Neural cell (in vitro differentiated cells): Measurements from ENCODE around the gene RAB1B. TPM values are rescaled to one million over a fixed set of nuclear protein-coding genes. Genes with fewer than 3 reads are reported as not detected.
"Not testable (repeated sequence)": the region's sequence is repeated elsewhere in the genome, so short reads cannot be mapped to it uniquely, and the experiment has no call there.

Source experiments
- H2AFZ ChIP-seq: fragments of 200-600, 300-800 bp; sonication (generic), shearing (Covaris generic); 2 replicates; pipeline ENCODE4 v1.6.0; 2014; ENCODE audit warnings: low read depth, mild to moderate bottlenecking, antibody characterized with exemption, low read length, moderate library complexity
- H3F3A ChIP-seq: fragments of 200-600 bp; shearing (Covaris generic); 2 replicates; pipeline ENCODE4 v1.6.1; 2016; ENCODE audit warnings: mild to moderate bottlenecking, moderate library complexity, mixed read lengths, antibody characterized with exemption, low read length; ENCODE audit not compliant: insufficient read depth, poor library complexity, severe bottlenecking
- H3K27ac ChIP-seq: fragments of 200-600, 300-800 bp; sonication (generic), shearing (Covaris generic); 2 replicates; pipeline ENCODE4 v1.5.1; 2014; ENCODE audit warnings: mild to moderate bottlenecking, low read length, moderate library complexity
- H3K27me3 ChIP-seq: fragments of 300-800, 200-600 bp; sonication (generic), shearing (Covaris generic); 2 replicates; pipeline ENCODE4 v1.6.0; 2014; ENCODE audit warnings: mild to moderate bottlenecking, low read depth, low read length, moderate library complexity; ENCODE audit not compliant: insufficient read depth
- H3K36me3 ChIP-seq: fragments of 300-800, 200-600 bp; sonication (generic), shearing (Covaris generic); 2 replicates; pipeline ENCODE4 v1.5.1; 2014; ENCODE audit warnings: mild to moderate bottlenecking, antibody characterized with exemption, low read length, moderate library complexity; ENCODE audit not compliant: insufficient read depth
- H3K4me2 ChIP-seq: fragments of 300-800, 200-600 bp; sonication (generic), shearing (Covaris generic); 2 replicates; pipeline ENCODE4 v1.6.0; 2014; ENCODE audit warnings: mild to moderate bottlenecking, low read length
- H3K4me3 ChIP-seq: fragments of 300-800, 200-600 bp; sonication (generic), shearing (Covaris generic); 2 replicates; pipeline ENCODE4 v1.5.1; 2014; ENCODE audit warnings: mild to moderate bottlenecking, low read length, moderate library complexity
- H3K79me2 ChIP-seq: fragments of 200-600 bp; shearing (Covaris generic); replicated peaks from 2 replicates; pipeline ENCODE4 v1.6.0; 2014; ENCODE audit warnings: mild to moderate bottlenecking, low read length, moderate library complexity; ENCODE audit not compliant: insufficient read depth
- H3K9ac ChIP-seq: fragments of 300-800, 200-600 bp; sonication (generic), shearing (Covaris generic); 2 replicates; pipeline ENCODE4 v1.6.1; 2016; ENCODE audit warnings: mild to moderate bottlenecking, low read length, mixed read lengths
- H3K9me2 ChIP-seq: fragments of 200-600 bp; shearing (Covaris generic); 2 replicates; pipeline ENCODE4 v1.6.1; 2016; ENCODE audit warnings: mild to moderate bottlenecking, low read length, mixed read lengths; ENCODE audit not compliant: insufficient read depth
- H3K9me3 ChIP-seq: fragments of 200-600, 300-800 bp; sonication (generic), shearing (Covaris generic); 2 replicates; pipeline ENCODE4 v1.6.1; 2016; ENCODE audit warnings: mild to moderate bottlenecking, mixed run types, low read length, moderate library complexity, mixed read lengths
- H4K20me1 ChIP-seq: fragments of 200-600 bp; shearing (Covaris generic); 2 replicates; pipeline ENCODE4 v1.6.1; 2016; ENCODE audit warnings: mild to moderate bottlenecking, mixed run types; ENCODE audit not compliant: insufficient read depth
- CTCF ChIP-seq: fragments of 450-650 bp; IDR thresholded peaks from 2 replicates; pipeline ENCODE4 v1.5.1; 2014; ENCODE audit warnings: antibody characterized with exemption, mild to moderate bottlenecking, moderate library complexity; ENCODE audit not compliant: poor library complexity, severe bottlenecking
- EP300 ChIP-seq: fragments of 450-650 bp; conservative IDR thresholded peaks from 2 replicates; pipeline ENCODE4 v1.6.1; 2014; ENCODE audit warnings: antibody characterized with exemption, mild to moderate bottlenecking, moderate library complexity; ENCODE audit not compliant: poor library complexity, severe bottlenecking
- EZH2 ChIP-seq: fragments of 200-600, 300-800 bp; shearing (Covaris generic), sonication (generic); IDR thresholded peaks from 2 replicates; pipeline ENCODE4 v1.6.1; 2014; ENCODE audit warnings: antibody characterized with exemption, low read length, borderline replicate concordance, mild to moderate bottlenecking; ENCODE audit not compliant: insufficient read depth, poor library complexity, severe bottlenecking
- POLR2AphosphoS5 ChIP-seq: IDR thresholded peaks from 2 replicates; pipeline ENCODE4 v1.6.1; 2012
- RAD21 ChIP-seq: fragments of 450-650 bp; conservative IDR thresholded peaks from 2 replicates; pipeline ENCODE4 v1.6.1; 2014; ENCODE audit warnings: antibody characterized with exemption, mild to moderate bottlenecking, moderate library complexity
- REST ChIP-seq: IDR thresholded peaks from 2 replicates; pipeline ENCODE4 v1.6.1; 2012; ENCODE audit warnings: borderline replicate concordance
- SMC3 ChIP-seq: fragments of 450-650 bp; conservative IDR thresholded peaks from 2 replicates; pipeline ENCODE4 v1.6.1; 2014; ENCODE audit warnings: antibody characterized with exemption, mild to moderate bottlenecking, moderate library complexity; ENCODE audit not compliant: poor library complexity
- polyA plus RNA-seq: library from polyadenylated mRNA; depleted of rRNA; stranded (reverse); fragments of >200 nt; gene quantifications from 2 replicates; pipeline ENCODE4 v1.2.3, GENCODE V29; 2014

Gene RAB1B
- polyA plus RNA-seq, 1 donor from 2014 or later, result 27.2 TPM

- not testable (repeated sequence) for H3K36me3 ChIP-seq, H4K20me1 ChIP-seq, H3K9me3 ChIP-seq, H3K9me2 ChIP-seq, H3F3A ChIP-seq, H2AFZ ChIP-seq, H3K27me3 ChIP-seq
- peak overlapping the region; percentile 86 for H3K4me3 ChIP-seq
- peak overlapping the region; percentile 84 for H3K27ac ChIP-seq
- peaks cover 43% of the 10 kb centered on the region for H3K79me2 ChIP-seq
- H3K4me2 ChIP-seq, result peak overlapping the region; percentile 91
- peak overlapping the region; percentile 99 for H3K9ac ChIP-seq
Observed at GRCh38 chr11:66277064-66277463, 8.6 kb downstream of the RAB1B start.

GRCh38 chr11:66277471-66278362, 9.3 kb downstream of the RAB1B start, which contains the start of gene CNIH2:
Gene CNIH2 (plus strand): TSS chr11:66278175. CDS start chr11:66278457, 282 bp downstream.
- Histone ChIP-seq H3K79me2 (peaks cover 46% of the 10 kb centered on the region), H2AFZ (no peak within 1 kb of the TSS), H3K9ac (peak within 1 kb of the TSS; percentile 99)

More at GRCh38 chr11:66277471-66278362, 9.3 kb downstream of the RAB1B start, which contains the start of gene CNIH2:
- Histone ChIP-seq H3F3A (peaks cover 4% of the 10 kb centered on the region), H3K4me2 (peak within 1 kb of the TSS; percentile 91), H3K4me3 (peak within 1 kb of the TSS; percentile 86), H3K9me2 (no peaks in the 10 kb centered on the region), H4K20me1 (peaks cover 2% of the 10 kb centered on the region), H3K27ac (peak within 1 kb of the TSS; percentile 98), H3K36me3 (no peaks in the 10 kb centered on the region), H3K9me3 (no peaks in the 10 kb centered on the region), H3K27me3 (no peaks in the 10 kb centered on the region)
- TF ChIP-seq CTCF (peak; percentile 16), EP300 (peak; percentile 38), RAD21 (no peak), REST (peak; percentile 25), POLR2AphosphoS5 (peak; percentile 70), SMC3 (peak; percentile 27), EZH2 (no peak)
